ENCODE results near the gene ARHGEF39. TPM values are rescaled to one million over a fixed set of nuclear protein-coding genes. Genes with fewer than 3 reads are reported as not detected.

The ARHGEF39 gene
- total RNA-seq, 4 donors from 2014 or later: 0.27 to 0.45 (median 0.42) TPM; not detected in 1

GRCh38 chr9:35619800-35620158 is 45.2 kb downstream of the ARHGEF39 start:
- Histone ChIP-seq H3K27ac (no peak overlapping the region), H3K36me3 (no peaks in the 10 kb centered on the region), H3K9me3 (no peaks in the 10 kb centered on the region), H3K27me3 (no peaks in the 10 kb centered on the region), H3K4me3 (replicated peaks in 1 of 3) (no peak overlapping the region), H3K4me1 (peaks cover 21 to 26% of the 10 kb centered on the region in 2 donors)
- TF ChIP-seq CTCF (IDR thresholded peaks at IDR 0.05) (no peak), POLR2A (IDR thresholded peaks at IDR 0.05) (no peak)
- DNase-seq: no peak
- 69 to 85% methylated on average over 2 of the region's 2 CpGs for WGBS, 2 donors
- intact Hi-C loops (cut with DNase I): no loop called here

- intact Hi-C loops (cut with DNase I): no loop called here
- H3K27me3 ChIP-seq: no peaks in the 10 kb centered on the region
- peak in 1 of 2 donors; percentile 10 for DNase-seq
- no peaks in the 10 kb centered on the region for H3K9me3 ChIP-seq
- H3K27ac ChIP-seq: no peak overlapping the region
- H3K4me1 ChIP-seq: peaks cover 21 to 26% of the 10 kb centered on the region in 2 donors
- no peak for TF ChIP-seq CTCF (IDR thresholded peaks at IDR 0.05)
- no peak for TF ChIP-seq POLR2A (IDR thresholded peaks at IDR 0.05)
- no peaks in the 10 kb centered on the region for H3K36me3 ChIP-seq
- H3K4me3 ChIP-seq (replicated peaks in 1 of 3): no peak overlapping the region
- 86 to 88% methylated on average over 17 of the region's 17 CpGs for WGBS, 2 donors
These were observed 45.9 kb downstream of the ARHGEF39 start for GRCh38 chr9:35618854-35619799.

- 88 to 91% methylated on average over 5 to 7 of the region's 7 CpGs for WGBS, 2 donors
- intact Hi-C loops (cut with DNase I): no loop called here
- H3K9me3 ChIP-seq: no peaks in the 10 kb centered on the region
- no peak for DNase-seq
- TF ChIP-seq POLR2A (IDR thresholded peaks at IDR 0.05) (no peak), CTCF (IDR thresholded peaks at IDR 0.05) (no peak)
- H3K4me1 ChIP-seq: peaks cover 15 to 20% of the 10 kb centered on the region in 2 donors
- no peaks in the 10 kb centered on the region for H3K36me3 ChIP-seq
- H3K27ac ChIP-seq: no peak within 1 kb of the TSS
- H3K4me3 ChIP-seq (replicated peaks in 1 of 3): peak within 1 kb of the TSS in 1 of 3 donors; percentile 29
- H3K27me3 ChIP-seq: no peaks in the 10 kb centered on the region
These were observed 46.7 kb downstream of the ARHGEF39 start, which contains the start of gene CD72 for GRCh38 chr9:35618325-35618727. Gene CD72, minus strand, starts transcription at chr9:35618413. Its CDS starts 110 bp downstream, at chr9:35618303.

- Histone ChIP-seq H3K27ac (no peak overlapping the region), H3K27me3 (no peaks in the 10 kb centered on the region), H3K4me3 (replicated peaks in 1 of 3) (no peak overlapping the region), H3K9me3 (no peaks in the 10 kb centered on the region), H3K4me1 (peaks cover 9 to 15% of the 10 kb centered on the region in 2 donors), H3K36me3 (no peaks in the 10 kb centered on the region)
- no peak for DNase-seq
- TF ChIP-seq POLR2A (IDR thresholded peaks at IDR 0.05): no peak
- no peak for TF ChIP-seq CTCF (IDR thresholded peaks at IDR 0.05)
- 66 to 68% methylated on average over 8 of the region's 8 CpGs for whole genome bisulfite sequencing, 2 donors
- intact Hi-C loops (cut with DNase I): no loop called here
These were observed 47.4 kb downstream of the ARHGEF39 start for GRCh38 chr9:35617548-35617947.

Measured in thyroid gland (tissue), 4 donors.